BJ (cell line): ENCODE measurements around the gene SSH2. TPM values are rescaled to one million over a fixed set of nuclear protein-coding genes. Genes with fewer than 3 reads are reported as not detected.

Experiments
- CTCF ChIA-PET: fragments of 350-600 bp; formaldehyde crosslinking; extraction: SDS; loops from one replicate; lab custom pipeline; 2021; ENCODE audit warnings: antibody characterized with exemption, inconsistent platforms; lab: Yijun Ruan, JAX
- POLR2A ChIA-PET: fragments of 300-600 bp; sonication (Branson Sonifier 250); formaldehyde crosslinking; extraction: SDS; loops from one replicate; lab custom pipeline; 2021; ENCODE audit warnings: antibody characterized with exemption; lab: Charles Lee
- DNase-seq: peaks from one replicate; pipeline ENCODE4 v3.0.0-alpha.2; 2011; ENCODE audit warnings: low read depth
- H3K27me3 ChIP-seq: 2 replicates; pipeline ENCODE4 v1.6.0; 2011; ENCODE audit warnings: low read length; ENCODE audit not compliant: control insufficient read depth, insufficient read depth
- H3K36me3 ChIP-seq: 2 replicates; pipeline ENCODE4 v1.5.1; 2011; ENCODE audit warnings: low read length; ENCODE audit not compliant: control insufficient read depth, insufficient read depth
- H3K4me3 ChIP-seq: 2 replicates; pipeline ENCODE4 v1.5.1; 2011; ENCODE audit warnings: low read depth, mild to moderate bottlenecking, control low read depth, low read length
- CTCF ChIP-seq: IDR thresholded peaks from 2 replicates; pipeline ENCODE4 v1.5.1; 2011; ENCODE audit warnings: low read depth, mild to moderate bottlenecking, control low read depth, inconsistent platforms, low read length, moderate library complexity; ENCODE audit not compliant: insufficient read depth
- polyA plus RNA-seq: library from polyadenylated mRNA; depleted of rRNA; stranded (reverse); fragments of >200 nt; gene quantifications from 2 replicates; pipeline ENCODE4 v1.2.3, GENCODE V29; 2011

The SSH2 gene
- polyA plus RNA-seq, 1 experiment, result 5.7 TPM

GRCh38 chr17:29716566-29716965 lies 213.5 kb downstream of the SSH2 start:
- Histone ChIP-seq H3K27me3 (no peaks in the 10 kb centered on the region), H3K4me3 (no peak overlapping the region), H3K36me3 (no peaks in the 10 kb centered on the region)
- no peak for DNase-seq
- CTCF ChIA-PET, result no interaction called here
- no peak for TF ChIP-seq CTCF
- POLR2A ChIA-PET, result no interaction called here

- no peak for TF ChIP-seq CTCF
- no peaks in the 10 kb centered on the region for H3K36me3 ChIP-seq
- ChIA-PET POLR2A (no interaction called here), CTCF (no interaction called here)
- no peak overlapping the region for H3K4me3 ChIP-seq
- H3K27me3 ChIP-seq, result no peaks in the 10 kb centered on the region
- no peak for DNase-seq
Measured at GRCh38 chr17:29715680-29716079, 214.3 kb downstream of the SSH2 start.

GRCh38 chr17:29714146-29714545 lies 215.9 kb downstream of the SSH2 start:
- Histone ChIP-seq H3K36me3 (no peaks in the 10 kb centered on the region), H3K27me3 (no peaks in the 10 kb centered on the region), H3K4me3 (no peak overlapping the region)
- no peak for DNase-seq
- ChIA-PET CTCF (no interaction called here), POLR2A (no interaction called here)
- no peak for TF ChIP-seq CTCF

GRCh38 chr17:29713626-29714025 lies 216.4 kb downstream of the SSH2 start:
- POLR2A ChIA-PET, result no interaction called here
- no peaks in the 10 kb centered on the region for H3K36me3 ChIP-seq
- DNase-seq, result no peak
- no peak overlapping the region for H3K4me3 ChIP-seq
- H3K27me3 ChIP-seq, result no peaks in the 10 kb centered on the region
- TF ChIP-seq CTCF, result no peak
- CTCF ChIA-PET, result no interaction called here

- POLR2A ChIA-PET, result no interaction called here
- CTCF ChIA-PET, result interaction anchor here (0.7 to 0.9 kb wide), 3 partner anchors 11 to 92 kb away, joined by 3 read pairs; no protein-coding TSS in a partner anchor
- no peak overlapping the region for H3K4me3 ChIP-seq
Measured at GRCh38 chr17:29711588-29712385, 218.2 kb downstream of the SSH2 start.

More at GRCh38 chr17:29711588-29712385, 218.2 kb downstream of the SSH2 start:
- Histone ChIP-seq H3K27me3 (no peaks in the 10 kb centered on the region), H3K36me3 (no peaks in the 10 kb centered on the region)
- no peak for DNase-seq
- TF ChIP-seq CTCF, result no peak
